ENCODE measurements around the gene SHISA9.

- TF ChIP-seq EP300 (IDR thresholded peaks at IDR 0.05) (no peak), REST (IDR thresholded peaks at IDR 0.05) (no peak), CTCF (IDR thresholded peaks at IDR 0.05) (no peak), RAD21 (conservative IDR thresholded peaks at IDR 0.05 in 1 of 2, IDR thresholded peaks at IDR 0.05 in 1 of 2) (no peak), HMGXB4 (CRISPR knock-in tag; IDR thresholded peaks at IDR 0.05; ENCODE audit: borderline replicate concordance) (no peak), USF2 (IDR thresholded peaks at IDR 0.05) (no peak), BHLHE40 (IDR thresholded peaks at IDR 0.05; ENCODE audit: low read depth, low read length) (no peak), JUN (IDR thresholded peaks at IDR 0.05) (no peak), ESRRA (IDR thresholded peaks at IDR 0.05; ENCODE audit: borderline replicate concordance, low read length) (no peak)
Measured at GRCh38 chr16:12976496-12976895, 75.1 kb downstream of the SHISA9 start.

All from A549 (cell line).